NT2/D1 (cell line): ENCODE measurements around the gene GDF2.

Experiments
- DNase-seq: peaks from one replicate; pipeline ENCODE4 v3.0.0-alpha.2; 2011; ENCODE audit warnings: low read depth, low spot score
- H3K27me3 ChIP-seq: 2 replicates; pipeline ENCODE4 v1.6.0; 2011; ENCODE audit warnings: mild to moderate bottlenecking; ENCODE audit not compliant: insufficient read length, insufficient read depth
- H3K36me3 ChIP-seq: 2 replicates; pipeline ENCODE4 v1.6.1; 2011; ENCODE audit warnings: mild to moderate bottlenecking, low read length, mixed read lengths; ENCODE audit not compliant: insufficient read depth, insufficient read length
- H3K4me1 ChIP-seq: 2 replicates; pipeline ENCODE4 v1.5.1; 2011; ENCODE audit not compliant: insufficient read depth, insufficient read length
- H3K4me3 ChIP-seq: 2 replicates; pipeline ENCODE4 v1.5.1; 2011; ENCODE audit warnings: low read depth; ENCODE audit not compliant: insufficient read length
- H3K9ac ChIP-seq: 2 replicates; pipeline ENCODE4 v1.6.0; 2011; ENCODE audit warnings: low read depth; ENCODE audit not compliant: insufficient read length
- H3K9me3 ChIP-seq: 2 replicates; pipeline ENCODE4 v1.5.1; 2011; ENCODE audit warnings: mild to moderate bottlenecking, low read length; ENCODE audit not compliant: insufficient read depth
- SUZ12 ChIP-seq: IDR thresholded peaks from 2 replicates; pipeline ENCODE4 v1.6.1; 2011; ENCODE audit not compliant: insufficient read length, insufficient read depth; ENCODE audit errors: extremely low read depth
- YY1 ChIP-seq: IDR thresholded peaks from 2 replicates; pipeline ENCODE4 v1.6.1; 2011; ENCODE audit not compliant: insufficient read length, insufficient read depth
- ZNF274 ChIP-seq: IDR thresholded peaks from 2 replicates; pipeline ENCODE4 v1.6.1; 2011; ENCODE audit warnings: mild to moderate bottlenecking, low read depth, low read length

Gene GDF2

DNA sequence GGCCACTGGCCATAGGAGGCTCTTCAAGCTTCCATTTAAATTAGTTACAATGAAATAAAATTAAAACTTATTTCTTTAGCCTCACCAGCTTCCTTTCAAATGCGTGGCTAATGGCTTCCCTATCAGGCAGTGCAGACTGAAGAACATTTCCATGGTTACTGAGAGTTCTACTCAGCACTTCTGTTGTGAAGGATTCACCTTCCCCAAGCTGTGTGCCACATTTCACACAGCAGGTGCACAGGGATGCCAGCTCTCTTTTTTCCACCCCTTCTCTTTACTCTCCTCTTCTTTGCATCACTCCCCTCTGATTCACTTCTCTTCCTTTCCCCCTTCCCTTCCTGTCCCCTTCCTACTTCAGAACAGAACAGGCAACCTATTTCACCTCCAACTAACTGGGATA, 833 bp downstream of the GDF2 start:
- Histone ChIP-seq H3K4me1 (peaks cover 2% of the 10 kb centered on the region), H3K36me3 (no peaks in the 10 kb centered on the region), H3K27me3 (no peaks in the 10 kb centered on the region), H3K4me3 (no peak overlapping the region), H3K9ac (no peak overlapping the region), H3K9me3 (no peaks in the 10 kb centered on the region)
- no peak for TF ChIP-seq SUZ12
- no peak for TF ChIP-seq YY1
- no peak for TF ChIP-seq ZNF274
- no peak for DNase-seq

GRCh38 chr10:47323636-47324296, 1.5 kb downstream of the GDF2 start:
- H3K9me3 ChIP-seq = no peaks in the 10 kb centered on the region
- H3K4me3 ChIP-seq = no peak overlapping the region
- no peaks in the 10 kb centered on the region for H3K36me3 ChIP-seq
- H3K9ac ChIP-seq = no peak overlapping the region
- H3K4me1 ChIP-seq = peaks cover 2% of the 10 kb centered on the region
- DNase-seq = no peak
- no peaks in the 10 kb centered on the region for H3K27me3 ChIP-seq
- TF ChIP-seq YY1 = no peak
- no peak for TF ChIP-seq ZNF274
- no peak for TF ChIP-seq SUZ12

DNA sequence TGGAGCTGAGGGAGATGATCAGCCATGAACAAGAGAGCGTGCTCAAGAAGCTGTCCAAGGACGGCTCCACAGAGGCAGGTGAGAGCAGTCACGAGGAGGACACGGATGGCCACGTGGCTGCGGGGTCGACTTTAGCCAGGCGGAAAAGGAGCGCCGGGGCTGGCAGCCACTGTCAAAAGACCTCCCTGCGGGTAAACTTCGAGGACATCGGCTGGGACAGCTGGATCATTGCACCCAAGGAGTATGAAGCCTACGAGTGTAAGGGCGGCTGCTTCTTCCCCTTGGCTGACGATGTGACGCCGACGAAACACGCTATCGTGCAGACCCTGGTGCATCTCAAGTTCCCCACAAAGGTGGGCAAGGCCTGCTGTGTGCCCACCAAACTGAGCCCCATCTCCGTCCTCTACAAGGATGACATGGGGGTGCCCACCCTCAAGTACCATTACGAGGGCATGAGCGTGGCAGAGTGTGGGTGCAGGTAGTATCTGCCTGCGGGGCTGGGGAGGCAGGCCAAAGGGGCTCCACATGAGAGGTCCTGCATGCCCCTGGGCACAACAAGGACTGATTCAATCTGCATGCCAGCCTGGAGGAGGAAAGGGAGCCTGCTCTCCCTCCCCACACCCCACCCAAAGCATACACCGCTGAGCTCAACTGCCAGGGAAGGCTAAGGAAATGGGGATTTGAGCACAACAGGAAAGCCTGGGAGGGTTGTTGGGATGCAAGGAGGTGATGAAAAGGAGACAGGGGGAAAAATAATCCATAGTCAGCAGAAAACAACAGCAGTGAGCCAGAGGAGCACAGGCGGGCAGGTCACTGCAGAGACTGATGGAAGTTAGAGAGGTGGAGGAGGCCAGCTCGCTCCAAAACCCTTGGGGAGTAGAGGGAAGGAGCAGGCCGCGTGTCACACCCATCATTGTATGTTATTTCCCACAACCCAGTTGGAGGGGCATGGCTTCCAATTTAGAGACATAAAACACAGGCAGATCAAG, 3.3 kb downstream of the GDF2 start:
- DNase-seq = no peak
- no peak overlapping the region for H3K4me3 ChIP-seq
- no peak overlapping the region for H3K9ac ChIP-seq
- no peak for TF ChIP-seq ZNF274
- H3K4me1 ChIP-seq = peaks cover 2% of the 10 kb centered on the region
- no peaks in the 10 kb centered on the region for H3K9me3 ChIP-seq
- H3K27me3 ChIP-seq = no peaks in the 10 kb centered on the region
- H3K36me3 ChIP-seq = no peaks in the 10 kb centered on the region

- H3K4me1 ChIP-seq = peaks cover 1% of the 10 kb centered on the region
- H3K36me3 ChIP-seq = no peaks in the 10 kb centered on the region
- H3K4me3 ChIP-seq = no peak overlapping the region
- no peak overlapping the region for H3K9ac ChIP-seq
- no peaks in the 10 kb centered on the region for H3K9me3 ChIP-seq
- no peaks in the 10 kb centered on the region for H3K27me3 ChIP-seq
- no peak for DNase-seq
- TF ChIP-seq ZNF274 (no peak), SUZ12 (no peak), YY1 (no peak)
Measured at GRCh38 chr10:47326306-47326926, 4.2 kb downstream of the GDF2 start.

DNA sequence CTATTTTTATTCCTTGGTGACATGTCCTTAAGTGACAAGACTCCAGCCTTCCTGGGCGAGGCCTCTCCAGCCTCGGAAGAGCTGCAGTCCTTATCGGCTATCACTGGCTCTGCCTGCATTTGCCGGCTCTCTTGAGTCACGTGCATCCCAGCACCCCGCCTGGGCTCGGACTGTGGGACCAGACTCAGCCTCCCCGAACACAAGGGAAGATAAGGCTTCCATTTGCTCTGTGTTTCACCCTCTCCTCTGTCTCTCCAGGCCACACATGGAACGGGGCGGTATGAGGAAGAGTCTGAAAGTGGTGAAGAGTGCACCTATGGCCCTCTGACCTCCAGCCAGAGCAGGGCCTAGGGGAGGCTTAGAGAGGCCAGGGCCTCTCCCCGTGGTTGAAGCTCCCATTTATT, 4.7 kb downstream of the GDF2 start:
- DNase-seq = no peak
- no peaks in the 10 kb centered on the region for H3K27me3 ChIP-seq
- no peaks in the 10 kb centered on the region for H3K36me3 ChIP-seq
- TF ChIP-seq ZNF274 = no peak
- TF ChIP-seq YY1 = no peak
- TF ChIP-seq SUZ12 = no peak
- no peaks in the 10 kb centered on the region for H3K9me3 ChIP-seq
- no peak overlapping the region for H3K9ac ChIP-seq
- no peak overlapping the region for H3K4me3 ChIP-seq
- no peaks in the 10 kb centered on the region for H3K4me1 ChIP-seq

GRCh38 chr10:47329855-47330254, 7.6 kb downstream of the GDF2 start:
- Histone ChIP-seq H3K4me1 (no peaks in the 10 kb centered on the region), H3K27me3 (no peaks in the 10 kb centered on the region), H3K9me3 (no peaks in the 10 kb centered on the region), H3K4me3 (no peak overlapping the region), H3K36me3 (no peaks in the 10 kb centered on the region), H3K9ac (no peak overlapping the region)
- no peak for DNase-seq
- no peak for TF ChIP-seq YY1
- TF ChIP-seq SUZ12 = no peak
- no peak for TF ChIP-seq ZNF274

- Histone ChIP-seq H3K4me3 (no peak overlapping the region), H3K36me3 (no peaks in the 10 kb centered on the region), H3K27me3 (no peaks in the 10 kb centered on the region), H3K4me1 (no peaks in the 10 kb centered on the region), H3K9me3 (no peaks in the 10 kb centered on the region), H3K9ac (no peak overlapping the region)
- TF ChIP-seq YY1 (no peak), SUZ12 (no peak), ZNF274 (no peak)
- no peak for DNase-seq
Measured at GRCh38 chr10:47330366-47330765, 8.1 kb downstream of the GDF2 start.
